Natural killer cell (primary cell): ENCODE results near the gene SCN5A. TPM values are rescaled to one million over a fixed set of nuclear protein-coding genes. Genes with fewer than 3 reads are reported as not detected.
A peak's percentile ranks its signal among the peaks of the same experiment; 100 is the strongest.

Experiments used
- ATAC-seq, 3 donors: fragments of 150-1000 bp in 2 of 3; fragments of 200-7000 bp in 1 of 3; cut with Tn5 transposase; 1 replicate in 1 of 3; 2 replicates in 2 of 3; pipeline ENCODE4 v1.10.0; 2021; ENCODE audit warnings: mild to moderate bottlenecking in 2 of 3, moderate library complexity in 2 of 3
- DNase-seq, 2 donors: peaks; one replicate each; pipeline versions ENCODE4 v3.0.0 to v3.0.0-alpha.2; 2013 to 2021; ENCODE audit warnings: mixed read lengths in 1 of 2
- H3K27ac ChIP-seq: one replicate; pipeline ENCODE4 v1.5.1; 2013; ENCODE audit warnings: mild to moderate bottlenecking, low read length
- H3K27me3 ChIP-seq: one replicate; pipeline ENCODE4 v1.6.1; 2013; ENCODE audit warnings: low read length; ENCODE audit not compliant: control insufficient read depth, insufficient read depth
- H3K36me3 ChIP-seq: one replicate; pipeline ENCODE4 v1.6.1; 2013; ENCODE audit warnings: low read length; ENCODE audit not compliant: control insufficient read depth, insufficient read depth
- H3K4me1 ChIP-seq: one replicate; pipeline ENCODE4 v1.6.1; 2013; ENCODE audit warnings: low read length; ENCODE audit not compliant: control insufficient read depth, insufficient read depth
- H3K4me3 ChIP-seq: one replicate; pipeline ENCODE4 v1.5.1; 2013; ENCODE audit warnings: low read length
- H3K9me3 ChIP-seq: one replicate; pipeline ENCODE4 v1.6.1; 2013; ENCODE audit warnings: low read length; ENCODE audit not compliant: control insufficient read depth, insufficient read depth
- H3K27ac Mint-ChIP-seq, 2 donors: one replicate each; pipeline ENCODE4 v1.8.0; 2022; ENCODE audit warnings: mild to moderate bottlenecking in 2 of 2, mixed read lengths in 2 of 2, moderate library complexity in 1 of 2
- H3K27me3 Mint-ChIP-seq, 2 donors: one replicate each; pipeline ENCODE4 v1.8.0; 2022; ENCODE audit warnings: low read depth in 2 of 2, mixed read lengths in 2 of 2
- H3K36me3 Mint-ChIP-seq: one replicate; pipeline ENCODE4 v1.8.0; 2022; ENCODE audit warnings: mixed read lengths
- H3K4me1 Mint-ChIP-seq, 2 donors: one replicate each; pipeline ENCODE4 v1.8.0; 2022; ENCODE audit warnings: mixed read lengths in 2 of 2
- H3K4me3 Mint-ChIP-seq: one replicate; pipeline ENCODE4 v1.8.0; 2022; ENCODE audit warnings: mild to moderate bottlenecking, moderate library complexity, mixed read lengths
- H3K9me3 Mint-ChIP-seq, 2 donors: one replicate each; pipeline ENCODE4 v1.8.0; 2022; ENCODE audit warnings: mixed read lengths in 2 of 2
- WGBS: methylation state at CpG from one replicate; pipeline ENCODE4 v1.1.7; 2013; ENCODE audit warnings: missing lambda C conversion rate; ENCODE audit not compliant: insufficient coverage; 5-methylcytosine and 5-hydroxymethylcytosine counted together
- intact Hi-C: fragments of 100-400 bp; cut with micrococcal nuclease; formaldehyde crosslinking; loops from one replicate; pipeline ENCODE4 v1.14.2; 2022
- total RNA-seq, 4 donors: library from RNA; stranded (reverse); fragments of 120-200 nt in 1 of 4; gene quantifications; one replicate each; pipeline versions ENCODE4 v1.2.3 to v1.2.4, GENCODE V29; 2013 to 2022
- TF ChIP-seq, protein P1 (sequence below): fragments of 200-600 bp; IDR thresholded peaks from one replicate; pipeline ENCODE4 v1.8.0; 2022; ENCODE audit warnings: antibody characterized with exemption

Gene SCN5A
- total RNA-seq, 3 donors from 2014 or later (not counting 1 experiment from before 2014, with no cell fraction given) = 0.50 TPM; not detected in 2

DNA sequence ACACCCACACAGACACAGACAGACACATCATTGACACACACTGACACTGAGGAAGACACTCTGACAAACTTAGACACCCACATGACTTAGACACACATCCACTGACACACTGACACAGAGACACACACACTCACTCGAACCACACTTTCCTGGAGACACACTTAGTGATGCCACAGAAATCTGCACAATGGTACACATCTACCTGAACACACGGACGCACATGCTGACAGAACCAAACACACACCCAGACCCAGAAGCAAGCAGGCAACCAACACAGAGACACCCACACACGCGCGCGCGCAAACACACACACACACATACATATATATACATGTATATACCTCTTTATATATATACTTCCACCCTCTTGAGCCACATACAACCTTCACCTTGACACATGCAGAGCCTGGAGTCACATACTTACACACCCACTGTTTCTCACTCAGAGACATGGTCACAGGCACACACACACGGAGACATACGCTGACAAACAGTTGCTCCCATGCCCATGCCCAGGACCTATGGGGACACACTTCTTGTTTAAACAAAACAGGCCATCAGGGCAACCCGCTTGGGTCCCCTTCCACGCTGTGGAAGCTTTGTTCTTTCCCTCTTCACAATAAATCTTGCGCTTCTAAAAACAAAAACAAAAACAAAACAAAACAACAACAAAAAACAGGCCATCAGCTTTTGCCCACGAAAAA, 913 bp upstream of the SCN5A start:
- intact Hi-C loops = loop anchor here (10.0 kb wide), 1 partner anchor 156 kb away; the partner anchor contains the start of gene EXOG
- H3K9me3 Mint-ChIP-seq = no peaks in the 10 kb centered on the region
- peaks cover 13 to 18% of the 10 kb centered on the region in 2 donors for H3K27me3 Mint-ChIP-seq
- no peak overlapping the region for H3K4me3 Mint-ChIP-seq
- 80% methylated on average over 14 of the region's 14 CpGs for WGBS
- Histone ChIP-seq H3K27ac (no peak overlapping the region), H3K4me3 (no peak overlapping the region), H3K36me3 (no peaks in the 10 kb centered on the region), H3K9me3 (no peaks in the 10 kb centered on the region), H3K4me1 (peaks cover 20% of the 10 kb centered on the region), H3K27me3 (peaks cover 10% of the 10 kb centered on the region)
- peak in 1 of 3 donors; percentile 2 for ATAC-seq
- peaks cover 0 to 5% of the 10 kb centered on the region in 2 donors for H3K4me1 Mint-ChIP-seq
- H3K36me3 Mint-ChIP-seq = no peaks in the 10 kb centered on the region
- TF ChIP-seq, protein P1, sequence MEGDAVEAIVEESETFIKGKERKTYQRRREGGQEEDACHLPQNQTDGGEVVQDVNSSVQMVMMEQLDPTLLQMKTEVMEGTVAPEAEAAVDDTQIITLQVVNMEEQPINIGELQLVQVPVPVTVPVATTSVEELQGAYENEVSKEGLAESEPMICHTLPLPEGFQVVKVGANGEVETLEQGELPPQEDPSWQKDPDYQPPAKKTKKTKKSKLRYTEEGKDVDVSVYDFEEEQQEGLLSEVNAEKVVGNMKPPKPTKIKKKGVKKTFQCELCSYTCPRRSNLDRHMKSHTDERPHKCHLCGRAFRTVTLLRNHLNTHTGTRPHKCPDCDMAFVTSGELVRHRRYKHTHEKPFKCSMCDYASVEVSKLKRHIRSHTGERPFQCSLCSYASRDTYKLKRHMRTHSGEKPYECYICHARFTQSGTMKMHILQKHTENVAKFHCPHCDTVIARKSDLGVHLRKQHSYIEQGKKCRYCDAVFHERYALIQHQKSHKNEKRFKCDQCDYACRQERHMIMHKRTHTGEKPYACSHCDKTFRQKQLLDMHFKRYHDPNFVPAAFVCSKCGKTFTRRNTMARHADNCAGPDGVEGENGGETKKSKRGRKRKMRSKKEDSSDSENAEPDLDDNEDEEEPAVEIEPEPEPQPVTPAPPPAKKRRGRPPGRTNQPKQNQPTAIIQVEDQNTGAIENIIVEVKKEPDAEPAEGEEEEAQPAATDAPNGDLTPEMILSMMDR = no peak
- no peak overlapping the region for H3K27ac Mint-ChIP-seq
- DNase-seq = peak in 1 of 2 donors; percentile 32

DNA sequence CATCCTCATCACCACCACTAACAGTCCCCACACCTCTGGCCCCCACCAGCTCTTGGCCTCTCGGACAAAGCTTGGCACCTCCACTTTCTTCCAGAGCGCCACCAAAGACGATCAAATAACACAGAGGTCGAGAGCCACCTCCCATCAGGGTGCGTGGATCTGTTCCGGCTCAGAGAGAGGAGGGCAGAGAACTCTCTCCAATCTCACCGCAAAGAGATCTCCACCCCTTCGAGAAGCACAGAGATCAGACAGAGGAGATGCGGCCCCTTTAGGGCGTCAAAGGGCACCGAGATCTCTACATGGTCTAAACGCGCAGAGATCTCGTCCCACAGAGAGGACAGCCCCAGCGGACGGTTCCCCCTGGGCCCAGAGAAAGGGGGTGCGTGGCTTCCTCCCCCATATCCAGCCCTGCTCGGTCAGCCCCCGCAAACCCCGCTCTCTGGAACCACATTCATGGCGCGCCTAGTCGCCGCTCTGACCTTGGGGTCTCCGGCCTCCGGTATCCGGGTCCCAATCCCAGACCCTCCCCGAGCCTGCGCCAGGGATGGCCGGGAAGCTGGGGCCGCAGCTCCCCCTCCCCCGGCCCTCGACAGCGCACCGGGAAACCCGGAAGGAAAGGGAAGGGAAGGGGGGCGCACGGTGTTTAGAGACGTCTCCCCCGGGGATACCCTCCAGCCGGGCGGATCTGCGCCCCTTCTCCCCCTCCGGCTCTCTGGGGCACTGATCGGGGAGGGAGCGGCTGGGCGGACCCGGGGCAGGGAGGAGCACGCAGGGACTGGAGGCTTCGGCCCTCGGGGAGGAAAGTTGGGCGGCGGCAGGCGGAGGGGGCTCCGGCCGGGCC, 608 bp downstream of the SCN5A start:
- Histone ChIP-seq H3K4me1 (peaks cover 20% of the 10 kb centered on the region), H3K27ac (no peak overlapping the region), H3K27me3 (peaks cover 10% of the 10 kb centered on the region), H3K4me3 (no peak overlapping the region), H3K36me3 (no peaks in the 10 kb centered on the region), H3K9me3 (no peaks in the 10 kb centered on the region)
- Mint-ChIP-seq H3K4me1 (peaks cover 0 to 5% of the 10 kb centered on the region in 2 donors), H3K27me3 (peaks cover 13 to 22% of the 10 kb centered on the region in 2 donors), H3K4me3 (peak overlapping the region; percentile 77), H3K36me3 (no peaks in the 10 kb centered on the region), H3K9me3 (no peaks in the 10 kb centered on the region), H3K27ac (no peak overlapping the region)
- 12% methylated on average over 56 of the region's 56 CpGs for WGBS
- intact Hi-C loops = no loop called here
- ATAC-seq = peak in 1 of 3 donors; percentile 7
- TF ChIP-seq, protein P1 = no peak
- peak in 1 of 2 donors; percentile 10 for DNase-seq

DNA sequence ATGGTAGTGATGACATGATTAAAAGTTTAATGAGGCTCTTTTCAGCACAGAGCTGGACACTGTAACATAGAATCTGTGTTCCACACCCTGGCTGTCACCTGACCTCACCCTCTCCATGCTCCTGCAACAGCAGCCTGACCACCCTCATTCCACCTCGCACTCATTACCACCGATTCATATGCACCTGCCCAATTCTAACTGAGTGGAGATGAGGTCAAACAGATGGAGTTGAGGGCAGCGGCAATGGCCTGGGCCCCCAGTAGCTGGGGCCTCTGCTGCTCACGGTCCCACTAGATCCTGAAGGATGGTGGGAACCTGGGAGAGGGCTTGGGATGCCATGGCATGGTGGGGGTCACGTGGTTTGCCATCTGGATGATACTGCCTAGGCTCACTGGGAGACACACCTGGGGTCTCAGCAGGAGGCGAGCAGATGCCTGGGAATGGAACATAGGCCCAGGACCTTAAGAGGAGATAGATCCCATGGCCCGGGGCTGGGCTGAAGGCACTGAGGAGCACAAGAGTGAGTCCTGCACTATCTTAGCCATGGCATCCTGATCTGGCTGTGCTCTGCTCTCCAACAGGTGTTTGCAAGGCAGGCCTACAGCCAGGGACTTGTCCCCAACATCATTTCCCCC, 1.3 kb downstream of the SCN5A start:
- no peak for ATAC-seq
- peaks cover 10% of the 10 kb centered on the region for H3K27me3 ChIP-seq
- intact Hi-C loops = no loop called here

More for the DNA sequence above, 1.3 kb downstream of the SCN5A start:
- Mint-ChIP-seq H3K4me3 (peak overlapping the region; percentile 77), H3K27ac (no peak overlapping the region), H3K27me3 (peaks cover 13 to 17% of the 10 kb centered on the region in 2 donors), H3K9me3 (no peaks in the 10 kb centered on the region), H3K4me1 (peaks cover 0 to 5% of the 10 kb centered on the region in 2 donors), H3K36me3 (no peaks in the 10 kb centered on the region)
- no peak overlapping the region for H3K4me3 ChIP-seq
- no peaks in the 10 kb centered on the region for H3K9me3 ChIP-seq
- peaks cover 20% of the 10 kb centered on the region for H3K4me1 ChIP-seq
- H3K36me3 ChIP-seq = no peaks in the 10 kb centered on the region
- no peak overlapping the region for H3K27ac ChIP-seq
- 92% methylated on average over 7 of the region's 7 CpGs for WGBS
- peak in 1 of 2 donors; percentile 7 for DNase-seq
- TF ChIP-seq, protein P1 = no peak
